Gastroesophageal sphincter (tissue), 4 donors: Measurements from ENCODE around the gene TPCN1. TPM values are rescaled to one million over a fixed set of nuclear protein-coding genes. Genes with fewer than 3 reads are reported as not detected.
A peak's percentile ranks its signal among the peaks of the same experiment; 100 is the strongest.

Source experiments
- ATAC-seq: fragments of 150-250 bp; one replicate; pipeline ENCODE4 v1.9.1; 2016; ENCODE audit warnings: mild to moderate bottlenecking, moderate library complexity
- H3K27ac ChIP-seq, 4 donors: fragments of 200-600 bp; sonication (generic) in 3 of 4; 1 replicate in 3 of 4; 2 replicates in 1 of 4; pipeline ENCODE4 v1.5.1; 2016 to 2019
- H3K27me3 ChIP-seq: fragments of 200-600 bp; sonication (generic); one replicate; pipeline ENCODE4 v1.5.1; 2019
- H3K36me3 ChIP-seq, 2 donors: fragments of 200-600 bp; sonication (generic); one replicate each; pipeline ENCODE4 v1.5.1; 2019; ENCODE audit warnings: control low read depth in 1 of 2
- H3K4me1 ChIP-seq, 3 donors: fragments of 200-600 bp; sonication (generic); 1 replicate in 2 of 3; 2 replicates in 1 of 3; pipeline ENCODE4 v1.5.1; 2016 to 2019; ENCODE audit warnings: control low read depth in 2 of 3
- H3K4me3 ChIP-seq, 2 donors: fragments of 200-600 bp; sonication (generic); one replicate each; pipeline ENCODE4 v1.5.1; 2019; ENCODE audit warnings: mild to moderate bottlenecking in 1 of 2, moderate library complexity in 1 of 2
- H3K9me3 ChIP-seq, 3 donors: fragments of 200-600 bp; sonication (generic); one replicate each; pipeline ENCODE4 v1.5.1; 2017 to 2019; ENCODE audit warnings: control low read depth in 2 of 3
- CTCF ChIP-seq, 4 experiments: fragments of 200-600 bp in 2 of 4; fragments of 450-650 bp in 2 of 4; sonication (generic) in 1 of 4; IDR thresholded peaks; one replicate each; pipeline ENCODE4 v1.5.1; 2017 to 2019; ENCODE audit warnings: antibody characterized with exemption in 4 of 4, mild to moderate bottlenecking in 2 of 4, moderate library complexity in 2 of 4
- EP300 ChIP-seq: sonication (generic); formaldehyde crosslinking; IDR thresholded peaks from one replicate; pipeline ENCODE4 v1.6.1; 2017; ENCODE audit warnings: antibody characterized with exemption, mild to moderate bottlenecking
- POLR2A ChIP-seq, 2 donors: fragments of 450-650 bp; IDR thresholded peaks; one replicate each; pipeline ENCODE4 v1.6.1; 2017; ENCODE audit warnings: antibody characterized with exemption in 2 of 2, mild to moderate bottlenecking in 2 of 2, moderate library complexity in 1 of 2
- POLR2AphosphoS5 ChIP-seq: sonication (generic); formaldehyde crosslinking; IDR thresholded peaks from one replicate; pipeline ENCODE4 v1.6.1; 2017; ENCODE audit warnings: antibody characterized with exemption
- WGBS, 2 donors: methylation state at CpG; one replicate each; pipeline ENCODE4 v1.1.5; 2018; ENCODE audit warnings: low coverage in 1 of 2; 5-methylcytosine and 5-hydroxymethylcytosine counted together
- total RNA-seq, 4 donors: library from RNA; depleted of rRNA; stranded (reverse); fragments of >200 nt; gene quantifications; one replicate each; pipeline ENCODE4 v1.1.0, GENCODE V29; 2016

The TPCN1 gene
- total RNA-seq, result 10 to 100 TPM; 24.0 to 47.0 (median 37.3) TPM

DNA sequence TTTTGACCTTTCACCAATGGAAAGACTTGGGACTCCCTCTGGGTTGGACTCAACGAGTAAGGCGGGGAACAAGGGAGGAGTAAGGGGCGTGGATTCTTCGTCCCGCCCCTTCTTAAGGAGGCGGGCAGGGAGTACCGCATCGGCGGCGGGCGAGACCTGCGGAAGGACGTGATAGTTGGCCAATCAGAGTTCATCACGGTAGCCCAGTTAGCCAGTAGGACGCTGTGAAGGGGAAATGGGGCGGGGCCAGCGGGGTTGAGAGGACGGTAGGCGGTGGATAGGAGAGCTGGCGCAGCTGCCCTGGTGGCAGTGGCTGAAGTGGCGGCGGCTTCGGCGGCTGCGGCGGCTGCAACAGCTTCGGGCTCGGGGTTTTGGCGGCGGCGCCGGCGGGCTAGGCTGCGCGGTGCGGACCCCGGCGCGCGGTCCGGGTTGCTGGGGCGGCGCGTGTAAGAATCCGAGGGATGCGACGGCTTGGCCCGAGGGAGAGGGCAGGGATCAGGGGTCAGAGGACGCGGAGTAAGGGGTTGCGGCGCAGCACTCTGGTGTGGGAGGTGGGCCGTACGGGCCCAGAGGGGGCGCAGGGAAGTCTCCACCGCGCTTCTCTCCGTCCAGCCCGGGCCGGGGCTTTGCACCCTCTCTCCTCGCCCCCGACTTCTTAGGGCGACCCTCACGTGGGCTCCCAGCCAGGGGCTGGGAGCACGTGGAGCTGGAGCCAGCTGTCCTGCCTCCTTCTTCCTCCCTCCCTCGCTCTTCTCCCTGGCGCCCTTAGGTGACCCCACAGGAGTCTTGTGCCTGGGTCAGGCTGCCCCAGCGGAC is at the start of gene TPCN1:
Gene TPCN1 (plus strand): TSS at position 284 of the 816 bp plus-strand sequence. CDS start 5,389 bp downstream, outside the sequence.
- H3K36me3 ChIP-seq, result peaks cover 0 to 3% of the 10 kb centered on the region in 2 donors
- H3K4me1 ChIP-seq, result peaks cover 5 to 48% (median 14%) of the 10 kb centered on the region in 3 donors
- TF ChIP-seq EP300, result no peak
- TF ChIP-seq POLR2AphosphoS5, result peak; percentile 97
- TF ChIP-seq CTCF (IDR thresholded peaks at IDR 0.05), result peak in 3 of 4 experiments; percentile 13 to 50 (median 35)
- peak; percentile 98 to 99 for TF ChIP-seq POLR2A (IDR thresholded peaks at IDR 0.05)
- ATAC-seq, result peak; percentile 97
- no peaks in the 10 kb centered on the region for H3K27me3 ChIP-seq
- peak within 1 kb of the TSS; percentile 76 to 96 (median 94) for H3K27ac ChIP-seq
- H3K9me3 ChIP-seq, result no peaks in the 10 kb centered on the region
- 0 to 1% methylated on average over 10 to 13 of the region's 68 CpGs for WGBS, 2 donors
- H3K4me3 ChIP-seq, result peak within 1 kb of the TSS; percentile 78 to 97

- Histone ChIP-seq H3K27ac (no peak overlapping the region), H3K36me3 (peaks cover 0 to 100% of the 10 kb centered on the region in 2 donors), H3K4me3 (no peak overlapping the region), H3K9me3 (no peaks in the 10 kb centered on the region), H3K27me3 (no peaks in the 10 kb centered on the region), H3K4me1 (no peaks in the 10 kb centered on the region)
- WGBS, 2 donors, result 67 to 95% methylated on average over 5 to 8 of the region's 9 CpGs
- no peak for ATAC-seq
- no peak for TF ChIP-seq CTCF (IDR thresholded peaks at IDR 0.05)
- no peak for TF ChIP-seq POLR2AphosphoS5
- no peak for TF ChIP-seq POLR2A (IDR thresholded peaks at IDR 0.05)
- TF ChIP-seq EP300, result no peak
These were observed 49.7 kb upstream of the TPCN1 start for GRCh38 chr12:113171543-113171942.

GRCh38 chr12:113172185-113172584 is 49.1 kb upstream of the TPCN1 start:
- WGBS, 2 donors, result 95 to 98% methylated on average over 6 to 12 of the region's 20 CpGs
- TF ChIP-seq EP300 (no peak), POLR2AphosphoS5 (no peak), POLR2A (IDR thresholded peaks at IDR 0.05) (no peak), CTCF (IDR thresholded peaks at IDR 0.05) (no peak)
- Histone ChIP-seq H3K27ac (no peak overlapping the region), H3K4me1 (no peaks in the 10 kb centered on the region), H3K9me3 (peaks cover 0 to 6% (median 0%) of the 10 kb centered on the region in 3 donors), H3K27me3 (no peaks in the 10 kb centered on the region), H3K4me3 (no peak overlapping the region), H3K36me3 (peaks cover 0 to 100% of the 10 kb centered on the region in 2 donors)
- no peak for ATAC-seq

DNA sequence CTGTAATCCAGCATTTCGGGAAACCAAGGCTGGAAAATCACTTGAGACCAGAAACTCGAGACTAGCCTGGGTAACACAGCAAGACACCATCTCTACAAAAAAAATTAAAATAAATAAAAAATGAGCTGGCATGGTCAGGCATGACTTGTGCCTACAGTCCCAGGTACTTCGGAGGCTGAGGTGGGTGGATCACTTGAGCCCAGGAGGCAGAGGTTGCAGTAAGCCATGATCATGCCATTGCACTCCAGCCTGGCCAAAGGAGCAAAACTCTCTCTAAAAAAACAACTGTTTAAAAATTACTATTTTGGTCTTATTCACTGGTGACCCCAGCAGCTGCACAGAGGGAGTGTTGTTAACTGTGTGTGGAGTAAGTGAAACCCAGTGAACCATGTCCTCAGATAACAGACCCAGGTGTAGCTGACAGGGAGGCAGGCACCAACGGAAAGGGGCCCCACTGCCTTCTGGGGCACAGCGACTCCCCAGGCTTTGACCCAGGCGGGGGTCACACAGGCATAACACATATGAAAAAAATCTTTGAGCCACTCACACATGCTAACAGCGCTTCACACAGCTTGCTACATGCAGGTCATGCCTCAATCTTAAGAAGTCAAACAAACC is 48.1 kb upstream of the TPCN1 start:
- no peak for TF ChIP-seq POLR2AphosphoS5
- no peak for TF ChIP-seq EP300
- TF ChIP-seq CTCF (IDR thresholded peaks at IDR 0.05), result no peak
- Histone ChIP-seq H3K4me1 (no peaks in the 10 kb centered on the region), H3K9me3 (peaks cover 0 to 11% (median 0%) of the 10 kb centered on the region in 3 donors), H3K36me3 (peaks cover 0 to 100% of the 10 kb centered on the region in 2 donors), H3K27ac (no peak overlapping the region), H3K27me3 (no peaks in the 10 kb centered on the region), H3K4me3 (no peak overlapping the region)
- WGBS, 2 donors, result 89 to 100% methylated on average over 1 of the region's 7 CpGs
- no peak for ATAC-seq
